Measurements from ENCODE around the gene KCNMA1. TPM values are rescaled to one million over a fixed set of nuclear protein-coding genes. Genes with fewer than 3 reads are reported as not detected.

KCNMA1 gene
- total RNA-seq, 1 donor from 2014 or later: 20.6 TPM

DNA sequence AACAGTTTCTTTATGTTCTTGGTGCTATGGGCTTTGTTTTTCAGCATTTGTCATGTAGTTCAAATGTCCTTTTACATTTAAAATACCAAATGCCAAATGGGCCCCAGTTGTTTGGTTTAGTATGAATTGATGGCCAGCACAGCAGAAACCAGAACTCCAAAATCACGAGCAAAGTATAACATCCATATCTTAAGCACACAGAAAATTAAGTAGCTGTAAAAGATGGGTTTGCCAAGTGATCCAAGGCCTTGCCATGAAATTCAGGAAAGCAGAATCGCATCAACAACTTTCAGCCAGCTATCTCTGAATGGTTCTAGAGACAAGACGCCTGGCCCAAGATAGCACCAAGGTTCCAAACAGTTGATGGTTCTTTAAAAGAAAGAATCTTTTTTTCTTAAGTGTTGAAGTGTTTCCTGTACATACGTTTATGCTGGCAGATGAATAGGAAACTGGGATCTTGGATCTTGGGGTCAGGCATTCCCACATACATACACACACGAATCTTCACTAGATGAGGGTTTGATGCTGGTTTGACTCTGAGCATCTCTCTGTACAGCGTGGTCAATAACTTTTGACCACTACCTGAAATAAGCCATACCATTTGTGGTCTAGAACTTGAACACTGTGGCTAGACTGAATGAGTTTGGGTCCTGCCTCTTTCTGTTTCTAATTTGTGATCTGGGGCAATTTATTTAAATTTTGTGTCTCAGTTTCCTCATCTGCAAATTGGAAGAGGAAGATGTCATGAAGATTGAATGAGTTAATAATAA is 711.8 kb downstream of the KCNMA1 start:
- no peak for DNase-seq (ENCODE audit: low spot score)

GRCh38 chr10:76922666-76923065 is 714.9 kb downstream of the KCNMA1 start:
- DNase-seq (ENCODE audit: low spot score): no peak

DNA sequence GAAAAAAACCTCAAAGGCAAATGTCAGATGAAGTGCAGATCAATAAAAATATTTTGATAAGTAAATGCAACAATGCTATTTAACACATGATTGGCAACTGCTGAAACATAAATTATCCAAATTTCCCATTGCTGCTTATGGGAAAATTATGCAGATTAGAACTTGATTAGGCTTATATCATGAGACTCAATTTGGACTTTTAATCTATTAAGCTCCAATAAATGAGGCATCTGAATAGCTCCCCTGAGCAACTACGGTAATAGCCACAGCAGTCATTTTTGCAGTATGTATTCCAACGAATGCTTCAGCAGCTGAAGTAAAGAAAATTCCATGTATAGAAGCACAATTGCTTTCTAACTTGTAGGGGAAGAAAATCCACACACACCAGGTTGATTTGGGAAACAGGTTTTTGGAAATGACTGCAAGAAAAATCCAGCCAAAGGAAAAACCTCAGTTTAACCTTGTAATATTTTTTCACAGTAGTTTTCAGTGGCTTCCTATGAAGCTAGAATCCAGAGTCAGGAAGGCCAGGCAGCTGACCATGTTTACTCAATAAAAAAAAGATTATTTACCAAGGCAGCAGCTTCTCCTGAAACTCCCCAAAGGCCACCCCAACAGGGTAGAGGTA is 716.1 kb downstream of the KCNMA1 start:
- DNase-seq (ENCODE audit: low spot score): no peak

- no peak for DNase-seq (ENCODE audit: low spot score)
Observed at GRCh38 chr10:76920581-76920980, 717.0 kb downstream of the KCNMA1 start.

- DNase-seq (ENCODE audit: low spot score): no peak
Observed at GRCh38 chr10:76918106-76918505, 719.5 kb downstream of the KCNMA1 start.

GRCh38 chr10:76917071-76917470 is 720.5 kb downstream of the KCNMA1 start:
- DNase-seq (ENCODE audit: low spot score): no peak

GRCh38 chr10:76916536-76916935 is 721.1 kb downstream of the KCNMA1 start:
- no peak for DNase-seq (ENCODE audit: low spot score)

DNA sequence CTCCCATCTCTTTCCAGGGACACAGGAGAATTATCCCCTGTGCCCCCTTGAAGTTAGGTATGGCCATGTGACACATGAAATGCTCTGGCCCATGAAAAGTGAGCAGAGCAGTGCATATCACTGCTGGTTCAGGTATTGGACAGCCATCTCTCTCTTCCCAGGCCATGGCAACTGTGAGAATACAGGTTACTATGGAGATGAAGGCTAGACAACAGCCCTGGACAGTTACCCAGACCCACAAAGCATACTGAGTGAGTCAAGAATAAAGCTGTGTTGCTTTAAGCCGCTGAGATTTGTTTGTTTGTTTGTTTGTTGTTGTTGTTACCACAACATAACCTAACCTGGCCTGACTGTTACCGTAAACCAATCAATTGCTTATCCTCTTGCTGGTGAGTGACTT is 722.3 kb downstream of the KCNMA1 start:
- no peak for DNase-seq (ENCODE audit: low spot score)

DNA sequence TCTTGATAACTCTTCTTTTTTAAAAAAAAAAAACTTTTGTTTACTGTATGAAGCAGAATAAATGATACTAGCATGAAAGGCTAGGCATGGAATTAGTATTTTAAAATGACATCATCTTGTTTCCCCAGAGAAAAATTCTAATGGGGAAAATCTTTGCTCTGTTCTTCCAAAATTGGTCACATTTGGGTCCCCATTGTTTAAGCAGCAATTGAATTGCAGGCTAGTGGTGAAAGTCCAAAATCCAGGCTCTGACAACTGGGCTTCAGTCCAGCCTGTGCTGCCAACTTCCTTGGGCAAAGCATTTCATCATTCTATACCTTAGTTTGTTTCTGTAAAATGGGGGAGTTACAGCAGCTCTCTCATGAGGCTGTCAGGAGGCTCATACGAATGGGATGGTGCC is 726.4 kb downstream of the KCNMA1 start:
- no peak for DNase-seq (ENCODE audit: low spot score)

DNA sequence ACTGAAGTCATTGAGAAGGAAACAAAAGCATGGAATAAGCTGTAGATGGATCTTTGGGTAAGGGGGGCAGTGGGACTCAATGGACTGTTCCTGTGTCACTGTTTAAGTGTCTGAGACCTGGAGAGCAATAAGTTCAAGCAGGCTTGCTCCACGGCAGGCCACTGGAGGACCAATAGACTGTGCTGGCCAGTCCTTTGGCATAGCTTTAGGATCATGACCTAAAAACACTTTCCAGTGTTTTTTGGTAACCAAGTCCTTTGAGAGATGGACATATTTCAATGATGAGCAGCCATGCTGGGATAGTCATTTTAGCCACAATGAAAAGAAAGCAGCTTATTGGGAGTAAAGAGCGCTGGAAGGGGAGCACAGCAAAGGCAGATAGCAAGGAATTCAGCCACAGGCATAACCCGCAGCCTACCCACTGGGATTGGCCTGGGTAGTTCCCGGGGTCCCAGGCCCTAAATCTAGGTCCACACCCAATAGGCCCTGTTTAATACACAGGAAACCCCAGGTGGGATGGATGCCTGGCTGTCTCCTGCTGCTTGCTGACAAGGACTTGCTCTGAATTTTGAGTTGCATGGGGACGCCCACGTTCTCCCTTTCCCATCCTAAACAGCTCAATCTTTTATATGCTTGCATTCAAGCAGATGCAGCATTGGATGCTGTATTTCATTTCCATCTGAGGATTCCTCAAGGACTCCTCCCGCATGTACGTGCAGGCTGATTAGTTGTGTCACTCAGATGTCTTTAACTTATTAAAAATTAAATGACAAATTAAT is 727.2 kb downstream of the KCNMA1 start:
- no peak for DNase-seq (ENCODE audit: low spot score)

DNA sequence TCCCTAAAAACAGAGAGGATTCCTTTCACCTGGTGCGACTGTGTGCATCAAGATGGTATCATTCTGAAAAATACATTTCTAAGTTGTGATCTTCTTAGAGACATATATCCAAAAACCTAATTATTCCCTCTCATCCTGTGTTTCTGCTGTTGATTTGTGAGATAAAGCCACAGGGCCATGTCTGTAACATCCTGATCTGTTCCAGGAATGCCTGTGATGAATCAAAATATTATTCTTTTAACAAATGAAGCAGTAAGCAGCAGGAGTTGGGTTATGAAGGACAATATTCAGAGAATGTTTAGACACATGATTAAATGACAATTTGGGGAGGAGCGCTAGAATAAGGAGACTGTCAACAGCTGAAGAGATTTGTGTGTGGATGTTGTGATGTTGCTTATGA is 731.4 kb downstream of the KCNMA1 start:
- no peak for DNase-seq (ENCODE audit: low spot score)

GRCh38 chr10:76905251-76905650 is 732.4 kb downstream of the KCNMA1 start:
- DNase-seq (ENCODE audit: low spot score): no peak

GRCh38 chr10:76903387-76903945 is 734.1 kb downstream of the KCNMA1 start:
- no peak for DNase-seq (ENCODE audit: low spot score)

- DNase-seq (ENCODE audit: low spot score): no peak
Observed at GRCh38 chr10:76902949-76903348, 734.7 kb downstream of the KCNMA1 start.

- DNase-seq (ENCODE audit: low spot score): no peak
Observed at GRCh38 chr10:76901701-76902100, 735.9 kb downstream of the KCNMA1 start.

GRCh38 chr10:76899490-76899889 is 738.1 kb downstream of the KCNMA1 start:
- no peak for DNase-seq (ENCODE audit: low spot score)

- no peak for DNase-seq (ENCODE audit: low spot score)
Observed at GRCh38 chr10:76892766-76893479, 744.7 kb downstream of the KCNMA1 start.

DNA sequence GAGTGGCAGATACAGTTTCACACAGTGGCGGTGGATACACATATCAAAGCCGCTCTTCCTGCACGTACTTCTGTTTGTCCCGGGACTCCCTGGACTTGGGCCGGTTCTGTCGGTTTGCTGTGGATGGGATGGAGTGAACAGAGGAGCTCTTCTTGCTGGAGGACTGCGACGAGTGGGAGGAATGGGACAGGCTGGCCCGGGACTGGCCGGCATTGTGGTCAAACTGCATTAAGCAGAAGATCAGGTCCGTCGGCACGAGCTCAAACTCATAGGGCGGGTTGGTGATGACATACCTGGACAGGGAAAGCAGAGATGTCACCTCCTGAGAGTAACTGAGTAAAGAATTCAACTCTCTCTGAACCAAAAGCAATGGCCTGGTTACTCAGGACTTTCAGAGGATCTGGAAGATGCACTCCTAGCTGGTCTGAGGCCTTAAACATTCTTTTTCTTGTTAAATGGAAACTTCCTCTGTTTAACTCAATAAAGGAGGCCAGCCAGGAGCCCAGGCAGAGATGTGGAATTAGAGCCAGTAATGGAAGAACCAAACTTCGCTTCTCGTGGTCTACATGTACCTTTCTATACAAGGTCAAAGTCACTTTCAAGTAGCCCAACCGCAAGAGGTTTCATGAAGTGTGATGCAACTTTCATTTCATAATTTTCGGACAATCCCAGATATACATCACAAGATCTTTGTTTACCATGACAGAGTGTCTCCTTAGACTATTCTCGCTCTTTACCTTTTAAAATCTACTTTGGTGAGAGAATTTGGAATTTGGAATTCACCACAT is 750.2 kb downstream of the KCNMA1 start:
- DNase-seq (ENCODE audit: low spot score): no peak

- DNase-seq (ENCODE audit: low spot score): no peak
Observed at GRCh38 chr10:76885816-76886215, 751.8 kb downstream of the KCNMA1 start.

DNA sequence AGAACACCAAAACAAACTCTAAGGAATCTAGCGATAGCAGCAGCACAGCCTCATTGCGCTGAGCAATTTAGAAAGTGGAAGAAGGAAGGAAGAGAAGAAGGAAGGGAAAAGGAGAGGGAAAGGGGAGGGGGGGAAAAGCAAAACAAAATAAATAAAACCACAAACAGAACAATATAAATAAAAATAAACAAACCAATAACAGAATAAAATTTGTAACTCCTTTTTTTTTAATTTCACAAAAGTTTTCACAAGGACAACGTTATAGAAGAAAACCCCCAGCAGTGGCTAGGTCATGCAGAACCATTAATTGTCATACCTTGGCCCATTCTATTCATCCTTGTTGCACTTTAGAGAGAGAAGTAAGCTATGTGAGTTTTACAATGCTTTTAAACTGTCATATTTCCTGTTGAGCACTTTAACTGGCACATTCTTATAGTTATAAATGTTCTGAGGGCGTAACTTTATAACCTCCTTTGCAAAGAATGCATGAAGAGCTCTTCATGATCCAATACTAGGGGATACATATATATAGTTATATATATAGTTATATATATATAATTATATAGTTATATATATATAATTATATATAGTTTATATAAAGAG is 752.8 kb downstream of the KCNMA1 start:
- no peak for DNase-seq (ENCODE audit: low spot score)

Data from mesenteric fat pad (tissue), 1 donor.